ENCODE results near the gene NDFIP2. TPM values are rescaled to one million over a fixed set of nuclear protein-coding genes. Genes with fewer than 3 reads are reported as not detected.

NDFIP2 gene
- total RNA-seq, 1 experiment from 2014 or later = 31.0 TPM

DNA sequence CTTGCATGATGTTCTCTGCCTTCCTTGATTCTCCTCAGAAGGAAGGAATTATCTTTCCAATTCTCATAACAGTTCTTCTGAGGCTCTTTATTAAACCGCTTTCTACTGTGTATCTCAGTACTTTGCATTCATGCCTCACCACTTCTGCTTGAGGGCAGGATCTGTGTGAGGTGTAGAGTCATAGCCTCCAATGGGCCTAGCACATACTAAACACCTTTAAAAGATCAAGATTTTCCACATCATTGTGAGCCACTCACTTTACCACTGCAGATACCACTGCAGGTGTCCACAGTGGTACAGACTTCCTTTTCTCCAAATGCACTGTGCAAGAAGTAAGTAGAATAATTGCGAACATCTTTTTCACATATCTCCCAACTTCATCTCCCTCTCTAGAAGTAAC, 76.7 kb downstream of the NDFIP2 start:
- no peaks in the 10 kb centered on the region for H3K4me1 Mint-ChIP-seq
- no peak overlapping the region for H3K4me3 Mint-ChIP-seq
- Histone ChIP-seq H2BK12ac (ENCODE audit: insufficient read length, low read depth, low read length) (no peak overlapping the region), H2BK20ac (ENCODE audit: low read depth, low read length, poor library complexity, severe bottlenecking) (no peak overlapping the region), H3K4me1 (ENCODE audit: insufficient read depth, low read length) (no peaks in the 10 kb centered on the region), H3K23ac (ENCODE audit: insufficient read length, low read depth, low read length) (no peak overlapping the region), H3K23me2 (ENCODE audit: insufficient read length, low read depth, low read length, poor library complexity, severe bottlenecking) (no peaks in the 10 kb centered on the region), H2BK5ac (ENCODE audit: insufficient read length, low read length) (no peak overlapping the region), H3K9me3 (ENCODE audit: control insufficient read depth, low read depth, low read length) (no peaks in the 10 kb centered on the region), H3K27ac (ENCODE audit: insufficient read length, low read depth, low read length) (no peak overlapping the region), H3K79me2 (ENCODE audit: insufficient read depth, low read length) (no peaks in the 10 kb centered on the region), H2BK120ac (ENCODE audit: low read depth, low read length, poor library complexity, severe bottlenecking) (no peak overlapping the region), H2AK5ac (ENCODE audit: insufficient read length, low read length) (no peak overlapping the region), H4K91ac (ENCODE audit: insufficient read length, low read depth, low read length) (no peak overlapping the region), H3K4ac (ENCODE audit: low read depth, low read length) (no peak overlapping the region), H2AFZ (ENCODE audit: low read length) (no peak overlapping the region), H4K5ac (ENCODE audit: insufficient read length, low read depth, low read length) (no peak overlapping the region), H3K14ac (ENCODE audit: insufficient read depth, low read length) (no peak overlapping the region), H4K20me1 (ENCODE audit: control insufficient read depth, insufficient read depth, insufficient read length) (no peaks in the 10 kb centered on the region), H3K56ac (ENCODE audit: insufficient read length, low read depth, low read length) (no peak overlapping the region), H3K79me1 (ENCODE audit: insufficient read depth, low read depth, low read length, poor library complexity, severe bottlenecking) (no peaks in the 10 kb centered on the region), H3K4me2 (ENCODE audit: insufficient read depth, insufficient read length, low read length) (no peak overlapping the region), H4K8ac (replicated peaks; ENCODE audit: insufficient read length, low read depth, low read length) (no peak overlapping the region), H3K9ac (ENCODE audit: extremely low read depth, insufficient read length, low read length) (no peak overlapping the region), H2BK15ac (ENCODE audit: low read depth, low read length) (no peak overlapping the region), H3T11ph (ENCODE audit: low read length) (no peak overlapping the region), H3K27me3 (ENCODE audit: insufficient read depth, low read length) (no peaks in the 10 kb centered on the region), H3K18ac (ENCODE audit: insufficient read length, low read depth, low read length) (no peak overlapping the region)
- no CpG with 5 or more reads among the region's 2 CpGs for WGBS (ENCODE audit: extremely low coverage, insufficient read length, low lambda C conversion rate)
- peaks cover 14 to 28% (median 15%) of the 10 kb centered on the region in 3 experiments for H3K36me3 Mint-ChIP-seq (ENCODE audit: insufficient read depth in 1 of 3, low read depth in 3 of 3)
- H3K9me3 Mint-ChIP-seq = peaks cover 5 to 7% of the 10 kb centered on the region in 2 experiments; a peak in 3 of 5 replicates
- TF ChIP-seq, protein P1, sequence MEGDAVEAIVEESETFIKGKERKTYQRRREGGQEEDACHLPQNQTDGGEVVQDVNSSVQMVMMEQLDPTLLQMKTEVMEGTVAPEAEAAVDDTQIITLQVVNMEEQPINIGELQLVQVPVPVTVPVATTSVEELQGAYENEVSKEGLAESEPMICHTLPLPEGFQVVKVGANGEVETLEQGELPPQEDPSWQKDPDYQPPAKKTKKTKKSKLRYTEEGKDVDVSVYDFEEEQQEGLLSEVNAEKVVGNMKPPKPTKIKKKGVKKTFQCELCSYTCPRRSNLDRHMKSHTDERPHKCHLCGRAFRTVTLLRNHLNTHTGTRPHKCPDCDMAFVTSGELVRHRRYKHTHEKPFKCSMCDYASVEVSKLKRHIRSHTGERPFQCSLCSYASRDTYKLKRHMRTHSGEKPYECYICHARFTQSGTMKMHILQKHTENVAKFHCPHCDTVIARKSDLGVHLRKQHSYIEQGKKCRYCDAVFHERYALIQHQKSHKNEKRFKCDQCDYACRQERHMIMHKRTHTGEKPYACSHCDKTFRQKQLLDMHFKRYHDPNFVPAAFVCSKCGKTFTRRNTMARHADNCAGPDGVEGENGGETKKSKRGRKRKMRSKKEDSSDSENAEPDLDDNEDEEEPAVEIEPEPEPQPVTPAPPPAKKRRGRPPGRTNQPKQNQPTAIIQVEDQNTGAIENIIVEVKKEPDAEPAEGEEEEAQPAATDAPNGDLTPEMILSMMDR (conservative IDR thresholded peaks at IDR 0.05) = no peak
- no peak for DNase-seq
- no peak overlapping the region for H3K27ac Mint-ChIP-seq
- no peaks in the 10 kb centered on the region; the same call in 1 of the 2 replicates for H3K27me3 Mint-ChIP-seq (ENCODE audit: low read depth)

Data from H9 (cell line).